Measurements from ENCODE around the gene SIRT3. TPM values are rescaled to one million over a fixed set of nuclear protein-coding genes. Genes with fewer than 3 reads are reported as not detected.

Gene SIRT3
- total RNA-seq, 4 donors from 2014 or later: 2.5 to 8.3 (median 6.1) TPM

DNA sequence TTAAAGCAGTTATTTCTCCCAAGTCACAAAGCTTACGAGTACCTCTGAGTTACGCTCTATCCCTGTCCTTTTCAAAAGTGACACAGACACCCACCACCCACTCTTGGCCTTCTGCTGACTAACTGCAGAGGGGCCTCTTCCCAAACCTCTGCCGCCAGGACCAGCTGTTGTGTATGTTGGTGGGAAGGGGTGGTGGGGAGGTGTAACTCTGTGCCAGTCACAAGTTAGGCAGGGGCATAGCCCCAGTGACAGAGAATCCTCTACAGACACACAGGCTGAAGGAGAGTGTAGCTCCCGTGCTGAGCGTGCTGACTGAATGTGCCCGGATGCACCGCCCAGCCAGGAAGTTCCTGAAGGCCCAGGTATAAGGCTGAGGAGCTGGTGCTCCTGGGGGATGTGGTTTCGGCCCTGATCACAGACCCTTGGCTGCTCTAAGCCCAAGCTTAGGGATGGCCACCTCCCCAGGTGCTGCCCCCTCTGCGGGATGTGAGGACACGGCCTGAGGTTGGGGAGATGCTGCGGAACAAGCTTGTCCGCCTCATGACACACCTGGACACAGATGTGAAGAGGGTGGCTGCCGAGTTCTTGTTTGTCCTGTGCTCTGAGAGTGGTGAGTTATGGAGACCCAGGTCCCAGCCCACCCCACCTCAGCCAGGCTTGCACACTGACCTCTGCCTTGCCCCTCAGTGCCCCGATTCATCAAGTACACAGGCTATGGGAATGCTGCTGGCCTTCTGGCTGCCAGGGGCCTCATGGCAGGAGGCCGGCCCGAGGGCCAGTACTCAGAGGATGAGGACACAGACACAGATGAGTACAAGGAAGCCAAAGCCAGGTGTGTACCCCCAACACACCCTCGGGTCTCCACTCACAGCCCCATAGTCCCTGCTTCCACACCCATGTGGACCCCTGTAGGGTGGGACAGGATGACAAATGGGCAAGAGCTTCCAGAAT, 23.7 kb downstream of the SIRT3 start:
- peaks cover 35 to 76% (median 52%) of the 10 kb centered on the region in 3 donors for H3K36me3 ChIP-seq
- WGBS, 2 donors: 86 to 88% methylated on average over 3 of the region's 17 CpGs

DNA sequence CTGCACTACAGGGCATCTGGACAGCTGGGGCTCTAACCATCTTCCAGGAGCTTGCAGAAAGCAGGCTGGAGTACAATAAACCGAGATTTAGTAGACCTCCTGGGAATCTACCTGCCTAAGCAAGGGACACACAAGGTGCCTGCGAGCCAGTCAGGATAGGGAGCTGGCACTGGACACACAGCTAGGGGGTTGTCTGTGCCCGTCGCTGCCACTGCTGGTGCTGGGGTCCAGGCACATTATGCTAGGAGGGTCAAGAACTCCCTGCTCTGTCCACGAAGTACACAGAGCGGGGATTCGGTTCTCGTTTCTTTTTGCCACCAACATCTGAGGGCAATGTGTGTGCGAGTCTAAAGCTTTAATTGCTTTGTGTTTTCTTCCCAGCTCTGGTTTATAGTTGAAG, 24.4 kb downstream of the SIRT3 start:
- intact Hi-C loops (cut with DNase I): no loop called here
- H3K27me3 ChIP-seq: no peaks in the 10 kb centered on the region
- WGBS, 2 donors: 82 to 89% methylated on average over 8 to 9 of the region's 9 CpGs
- TF ChIP-seq POLR2A (IDR thresholded peaks at IDR 0.05): no peak
- TF ChIP-seq, protein P1, sequence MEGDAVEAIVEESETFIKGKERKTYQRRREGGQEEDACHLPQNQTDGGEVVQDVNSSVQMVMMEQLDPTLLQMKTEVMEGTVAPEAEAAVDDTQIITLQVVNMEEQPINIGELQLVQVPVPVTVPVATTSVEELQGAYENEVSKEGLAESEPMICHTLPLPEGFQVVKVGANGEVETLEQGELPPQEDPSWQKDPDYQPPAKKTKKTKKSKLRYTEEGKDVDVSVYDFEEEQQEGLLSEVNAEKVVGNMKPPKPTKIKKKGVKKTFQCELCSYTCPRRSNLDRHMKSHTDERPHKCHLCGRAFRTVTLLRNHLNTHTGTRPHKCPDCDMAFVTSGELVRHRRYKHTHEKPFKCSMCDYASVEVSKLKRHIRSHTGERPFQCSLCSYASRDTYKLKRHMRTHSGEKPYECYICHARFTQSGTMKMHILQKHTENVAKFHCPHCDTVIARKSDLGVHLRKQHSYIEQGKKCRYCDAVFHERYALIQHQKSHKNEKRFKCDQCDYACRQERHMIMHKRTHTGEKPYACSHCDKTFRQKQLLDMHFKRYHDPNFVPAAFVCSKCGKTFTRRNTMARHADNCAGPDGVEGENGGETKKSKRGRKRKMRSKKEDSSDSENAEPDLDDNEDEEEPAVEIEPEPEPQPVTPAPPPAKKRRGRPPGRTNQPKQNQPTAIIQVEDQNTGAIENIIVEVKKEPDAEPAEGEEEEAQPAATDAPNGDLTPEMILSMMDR (IDR thresholded peaks at IDR 0.05): no peak
- peaks cover 13 to 30% (median 17%) of the 10 kb centered on the region in 3 donors for H3K4me1 ChIP-seq
- no peak overlapping the region for H3K27ac ChIP-seq
- peaks cover 35 to 74% (median 52%) of the 10 kb centered on the region in 3 donors for H3K36me3 ChIP-seq
- no peaks in the 10 kb centered on the region for H3K9me3 ChIP-seq
- no peak overlapping the region for H3K4me3 ChIP-seq
- DNase-seq: no peak

More for the DNA sequence above, 23.7 kb downstream of the SIRT3 start:
- Histone ChIP-seq H3K4me3 (no peak overlapping the region), H3K27ac (no peak overlapping the region), H3K9me3 (no peaks in the 10 kb centered on the region), H3K27me3 (no peaks in the 10 kb centered on the region), H3K4me1 (peaks cover 13 to 36% (median 20%) of the 10 kb centered on the region in 3 donors)
- DNase-seq: no peak
- TF ChIP-seq, protein P1 (IDR thresholded peaks at IDR 0.05): no peak
- no peak for TF ChIP-seq POLR2A (IDR thresholded peaks at IDR 0.05)
- intact Hi-C loops (cut with DNase I): no loop called here

DNA sequence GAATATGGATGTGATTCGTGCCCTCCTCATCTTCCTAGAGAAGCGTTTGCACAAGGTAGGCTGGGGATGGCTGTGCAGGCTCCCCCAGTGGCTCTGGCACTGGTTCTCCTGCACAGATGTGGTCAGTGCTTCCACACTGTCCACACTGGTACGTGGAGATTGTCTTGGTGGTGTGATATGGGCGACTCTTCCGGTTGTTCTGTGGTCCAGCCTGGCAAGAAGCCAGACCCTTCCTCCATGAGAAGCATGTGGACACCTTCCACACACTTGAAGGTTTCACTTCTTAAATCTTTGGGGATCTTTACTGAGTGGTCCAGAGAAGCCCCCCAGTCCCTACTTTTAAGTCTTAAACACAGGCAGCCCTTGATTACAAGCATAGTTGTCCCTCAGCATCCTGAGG, 24.8 kb downstream of the SIRT3 start:
- no peaks in the 10 kb centered on the region for H3K9me3 ChIP-seq
- peaks cover 35 to 70% (median 52%) of the 10 kb centered on the region in 3 donors for H3K36me3 ChIP-seq
- intact Hi-C loops (cut with DNase I): no loop called here
- H3K27me3 ChIP-seq: no peaks in the 10 kb centered on the region
- peaks cover 15 to 34% (median 19%) of the 10 kb centered on the region in 3 donors for H3K4me1 ChIP-seq
- TF ChIP-seq, protein P1 (IDR thresholded peaks at IDR 0.05): no peak
- TF ChIP-seq POLR2A (IDR thresholded peaks at IDR 0.05): no peak
- no peak overlapping the region for H3K27ac ChIP-seq
- H3K4me3 ChIP-seq: no peak overlapping the region
- 78 to 81% methylated on average over 3 to 5 of the region's 5 CpGs for WGBS, 2 donors
- no peak for DNase-seq

DNA sequence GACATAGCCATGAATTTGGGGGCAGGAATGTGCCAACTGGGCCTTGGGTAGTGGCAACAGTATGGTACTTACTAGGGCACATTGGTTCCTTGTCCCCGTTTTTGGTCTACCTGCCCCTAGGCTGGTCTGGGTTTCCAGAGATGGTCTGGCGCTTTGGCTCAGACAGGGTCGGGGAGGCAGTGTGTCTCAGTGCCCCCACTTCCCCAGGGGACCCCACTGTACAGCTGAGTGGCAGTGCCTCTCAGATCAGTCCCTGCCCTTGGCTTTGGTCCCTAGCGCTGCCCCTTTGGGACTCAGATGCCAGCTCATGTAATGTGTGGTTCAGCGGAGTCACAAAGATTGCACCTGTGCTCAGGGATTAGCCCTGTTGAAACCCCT, 25.4 kb downstream of the SIRT3 start:
- Histone ChIP-seq H3K4me1 (peaks cover 20 to 39% (median 24%) of the 10 kb centered on the region in 3 donors), H3K4me3 (no peak overlapping the region), H3K27ac (no peak overlapping the region), H3K9me3 (no peaks in the 10 kb centered on the region), H3K36me3 (peaks cover 35 to 67% (median 52%) of the 10 kb centered on the region in 3 donors), H3K27me3 (no peaks in the 10 kb centered on the region)
- WGBS, 2 donors: 85 to 100% methylated on average over 1 to 3 of the region's 5 CpGs
- no peak for TF ChIP-seq POLR2A (IDR thresholded peaks at IDR 0.05)
- TF ChIP-seq, protein P1 (IDR thresholded peaks at IDR 0.05): no peak
- DNase-seq: no peak
- intact Hi-C loops (cut with DNase I): no loop called here

DNA sequence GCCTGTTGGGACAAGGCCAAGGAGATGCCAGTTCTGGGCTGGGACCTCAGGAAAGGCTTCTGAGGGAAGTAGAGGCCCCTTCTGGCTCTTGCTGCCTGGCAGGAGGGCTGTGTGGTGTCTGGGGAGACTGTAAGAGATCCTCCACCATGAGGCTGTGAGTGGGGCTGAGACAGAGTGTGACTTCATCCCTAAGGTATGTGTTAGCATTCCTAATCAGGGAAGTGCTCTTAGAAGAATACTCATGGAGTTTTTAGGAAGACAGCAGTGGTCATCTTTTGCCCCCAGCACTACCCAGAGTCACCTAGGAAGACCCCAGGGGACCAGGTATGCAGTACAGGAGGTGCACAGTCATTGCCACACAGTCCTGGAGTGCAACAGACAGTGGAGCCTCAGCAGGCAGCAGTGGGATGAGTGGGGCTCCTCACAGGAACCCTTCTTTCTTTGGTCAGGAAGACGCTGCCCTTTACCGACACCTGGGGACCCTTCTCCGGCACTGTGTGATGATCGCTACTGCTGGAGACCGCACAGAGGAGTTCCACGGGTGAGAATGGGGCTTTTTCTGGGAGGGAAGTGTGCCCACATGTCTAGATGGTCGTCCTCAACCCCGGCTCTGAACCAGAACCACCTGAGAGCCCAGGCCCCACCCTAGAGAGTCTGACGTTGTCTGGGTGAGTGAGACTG, 25.9 kb downstream of the SIRT3 start:
- Histone ChIP-seq H3K9me3 (no peaks in the 10 kb centered on the region), H3K4me3 (peak overlapping the region in 1 of 4 donors; percentile 100), H3K36me3 (peaks cover 32 to 67% (median 47%) of the 10 kb centered on the region in 3 donors), H3K27ac (peak overlapping the region; percentile 25 to 99 (median 97)), H3K4me1 (peaks cover 26 to 45% (median 29%) of the 10 kb centered on the region in 3 donors), H3K27me3 (no peaks in the 10 kb centered on the region)
- 84 to 90% methylated on average over 8 to 9 of the region's 9 CpGs for WGBS, 2 donors
- intact Hi-C loops (cut with DNase I): no loop called here
- no peak for TF ChIP-seq POLR2A (IDR thresholded peaks at IDR 0.05)
- TF ChIP-seq, protein P1 (IDR thresholded peaks at IDR 0.05): no peak
- no peak for DNase-seq

Data from esophagus squamous epithelium (tissue), 5 donors.